ENCODE data around the gene EML6. TPM values are rescaled to one million over a fixed set of nuclear protein-coding genes. Genes with fewer than 3 reads are reported as not detected.

The EML6 gene
- total RNA-seq, 1 experiment from 2014 or later: 1.5 TPM

DNA sequence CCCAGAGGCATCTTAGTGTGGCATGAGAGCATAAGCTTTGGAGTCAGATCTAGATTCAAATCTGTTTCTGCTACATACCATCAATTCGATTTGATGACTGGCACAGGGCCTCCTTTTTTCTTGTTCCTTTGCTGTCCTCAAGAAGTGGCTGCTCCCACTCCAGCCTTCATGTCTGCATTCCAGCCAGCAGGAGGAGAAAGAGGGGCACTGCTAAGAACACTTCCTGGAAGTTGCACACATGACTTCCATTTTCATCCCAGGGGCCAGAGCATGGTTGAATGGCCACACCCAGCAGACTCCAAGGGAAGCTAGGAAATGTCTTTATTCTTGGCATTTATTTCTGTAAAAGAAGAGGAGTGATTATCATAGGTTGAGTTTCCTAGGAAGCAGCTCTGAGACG lies 50.4 kb downstream of the EML6 start:
- H3K23ac ChIP-seq (ENCODE audit: insufficient read length, low read depth, low read length): no peak overlapping the region
- H2BK20ac ChIP-seq (ENCODE audit: low read depth, low read length, poor library complexity, severe bottlenecking): no peak overlapping the region
- no peak overlapping the region for H3K27ac ChIP-seq (ENCODE audit: insufficient read length, low read depth, low read length)
- H3K56ac ChIP-seq (ENCODE audit: insufficient read length, low read depth, low read length): no peak overlapping the region
- no peak overlapping the region for H4K5ac ChIP-seq (ENCODE audit: insufficient read length, low read depth, low read length)
- no peaks in the 10 kb centered on the region for H3K27me3 ChIP-seq (ENCODE audit: insufficient read depth, low read length)
- H3K4ac ChIP-seq (ENCODE audit: low read depth, low read length): no peak overlapping the region
- H3K4me1 ChIP-seq (ENCODE audit: insufficient read depth, low read length): no peaks in the 10 kb centered on the region
- H2AFZ ChIP-seq (ENCODE audit: low read length): no peak overlapping the region
- Mint-ChIP-seq H3K27ac (no peak overlapping the region), H3K4me3 (no peak overlapping the region), H3K4me1 (no peaks in the 10 kb centered on the region), H3K36me3 (ENCODE audit: insufficient read depth in 1 of 3, low read depth in 3 of 3) (peaks cover 0 to 5% (median 0%) of the 10 kb centered on the region in 3 experiments; a peak in 1 of 7 replicates), H3K9me3 (peaks cover 0 to 14% of the 10 kb centered on the region in 2 experiments; a peak in 3 of 5 replicates), H3K27me3 (ENCODE audit: low read depth) (no peaks in the 10 kb centered on the region)
- H3K9ac ChIP-seq (ENCODE audit: extremely low read depth, insufficient read length, low read length): no peak overlapping the region
- H3K23me2 ChIP-seq (ENCODE audit: insufficient read length, low read depth, low read length, poor library complexity, severe bottlenecking): no peaks in the 10 kb centered on the region
- H3K79me1 ChIP-seq (ENCODE audit: insufficient read depth, low read depth, low read length, poor library complexity, severe bottlenecking): no peaks in the 10 kb centered on the region
- WGBS (ENCODE audit: extremely low coverage, insufficient read length, low lambda C conversion rate): no CpG with 5 or more reads among the region's 2 CpGs
- no peak overlapping the region for H3T11ph ChIP-seq (ENCODE audit: low read length)
- no peak overlapping the region for H3K18ac ChIP-seq (ENCODE audit: insufficient read length, low read depth, low read length)
- H4K20me1 ChIP-seq (ENCODE audit: control insufficient read depth, insufficient read depth, insufficient read length): no peaks in the 10 kb centered on the region
- H4K91ac ChIP-seq (ENCODE audit: insufficient read length, low read depth, low read length): no peak overlapping the region
- H3K14ac ChIP-seq (ENCODE audit: insufficient read depth, low read length): no peak overlapping the region
- H2AK5ac ChIP-seq (ENCODE audit: insufficient read length, low read length): no peak overlapping the region
- H2BK15ac ChIP-seq (ENCODE audit: low read depth, low read length): no peak overlapping the region
- H2BK5ac ChIP-seq (ENCODE audit: insufficient read length, low read length): no peak overlapping the region
- no peak overlapping the region for H3K4me2 ChIP-seq (ENCODE audit: insufficient read depth, insufficient read length, low read length)
- TF ChIP-seq, protein P1, sequence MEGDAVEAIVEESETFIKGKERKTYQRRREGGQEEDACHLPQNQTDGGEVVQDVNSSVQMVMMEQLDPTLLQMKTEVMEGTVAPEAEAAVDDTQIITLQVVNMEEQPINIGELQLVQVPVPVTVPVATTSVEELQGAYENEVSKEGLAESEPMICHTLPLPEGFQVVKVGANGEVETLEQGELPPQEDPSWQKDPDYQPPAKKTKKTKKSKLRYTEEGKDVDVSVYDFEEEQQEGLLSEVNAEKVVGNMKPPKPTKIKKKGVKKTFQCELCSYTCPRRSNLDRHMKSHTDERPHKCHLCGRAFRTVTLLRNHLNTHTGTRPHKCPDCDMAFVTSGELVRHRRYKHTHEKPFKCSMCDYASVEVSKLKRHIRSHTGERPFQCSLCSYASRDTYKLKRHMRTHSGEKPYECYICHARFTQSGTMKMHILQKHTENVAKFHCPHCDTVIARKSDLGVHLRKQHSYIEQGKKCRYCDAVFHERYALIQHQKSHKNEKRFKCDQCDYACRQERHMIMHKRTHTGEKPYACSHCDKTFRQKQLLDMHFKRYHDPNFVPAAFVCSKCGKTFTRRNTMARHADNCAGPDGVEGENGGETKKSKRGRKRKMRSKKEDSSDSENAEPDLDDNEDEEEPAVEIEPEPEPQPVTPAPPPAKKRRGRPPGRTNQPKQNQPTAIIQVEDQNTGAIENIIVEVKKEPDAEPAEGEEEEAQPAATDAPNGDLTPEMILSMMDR (conservative IDR thresholded peaks at IDR 0.05): peak; percentile 64
- DNase-seq: peak; percentile 53
- no peak overlapping the region for H4K8ac ChIP-seq (replicated peaks; ENCODE audit: insufficient read length, low read depth, low read length)
- no peak overlapping the region for H2BK12ac ChIP-seq (ENCODE audit: insufficient read length, low read depth, low read length)
- no peaks in the 10 kb centered on the region for H3K9me3 ChIP-seq (ENCODE audit: control insufficient read depth, low read depth, low read length)
- H3K79me2 ChIP-seq (ENCODE audit: insufficient read depth, low read length): no peaks in the 10 kb centered on the region
- no peak overlapping the region for H2BK120ac ChIP-seq (ENCODE audit: low read depth, low read length, poor library complexity, severe bottlenecking)
